ENCODE data around the gene HDAC7.
A peak's percentile ranks its signal among the peaks of the same experiment; 100 is the strongest.
"Not testable (repeated sequence)": the region's sequence is repeated elsewhere in the genome, so short reads cannot be mapped to it uniquely, and the experiment has no call there.

Gene HDAC7

DNA sequence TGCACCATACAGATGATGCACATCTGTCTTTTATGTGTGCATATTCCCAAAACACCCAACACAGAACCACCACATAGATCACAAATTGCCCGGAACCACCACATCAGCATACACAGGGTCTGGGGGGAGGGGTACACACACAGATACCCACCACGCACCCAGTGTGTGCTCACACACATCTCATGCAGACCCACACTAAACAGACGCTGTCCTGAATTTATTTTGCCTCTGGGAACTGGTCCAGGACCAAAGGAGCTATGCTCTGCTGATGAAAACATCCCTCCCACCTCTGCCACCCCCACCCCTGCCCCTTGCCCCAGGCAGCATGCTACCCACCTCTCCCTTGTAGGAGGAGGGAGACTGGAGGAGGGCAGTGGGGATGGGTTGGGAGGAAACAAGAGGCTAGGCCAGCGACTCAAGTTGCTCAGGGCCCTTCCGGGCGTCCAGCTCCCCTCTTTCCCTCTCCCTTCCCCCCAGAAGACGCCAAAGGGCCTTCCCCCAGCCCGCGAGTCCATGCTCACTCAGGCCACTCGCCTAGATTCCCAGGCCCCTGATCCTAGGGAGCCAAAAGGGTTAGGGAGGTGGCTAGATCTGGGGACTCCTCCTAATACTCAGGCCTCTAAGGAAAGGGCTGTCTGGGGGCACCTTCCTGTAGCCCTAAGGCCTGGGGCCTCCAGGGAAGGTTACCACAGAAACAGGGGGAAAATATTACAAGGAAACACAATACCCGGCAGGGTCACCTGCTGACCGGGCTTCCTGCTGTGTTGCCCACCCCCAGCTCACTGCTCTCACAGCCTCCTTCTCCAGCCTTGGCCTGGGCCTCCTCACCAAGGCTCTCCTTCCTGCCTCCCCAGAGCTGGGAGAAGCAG is 3.1 kb downstream of the HDAC7 start:
- Histone ChIP-seq H3K9me3 (ENCODE audit: control extremely low read depth in 1 of 5, control insufficient read depth in 4 of 5, insufficient read depth in 2 of 5, low read depth in 1 of 5, low read length in 4 of 5) (no peaks in the 10 kb centered on the region), H3K36me3 (ENCODE audit: control insufficient read depth in 4 of 4, insufficient read depth in 4 of 4, low read length in 3 of 4) (peaks cover 0 to 6% (median 4%) of the 10 kb centered on the region in 4 experiments), H3K27me3 (replicated peaks in 2 of 5; ENCODE audit: control insufficient read depth in 4 of 5, insufficient read depth in 5 of 5, low read length in 4 of 5) (no peaks in the 10 kb centered on the region), H3K4me3 (ENCODE audit: control insufficient read depth in 1 of 7, extremely low read depth in 1 of 7, insufficient read depth in 4 of 7, low read depth in 2 of 7, low read length in 6 of 7) (peak overlapping the region; percentile 13 to 94 (median 79)), H3K27ac (ENCODE audit: insufficient read depth in 1 of 2, low read depth in 1 of 2, low read length in 2 of 2, poor library complexity in 1 of 2, severe bottlenecking in 2 of 2) (peak overlapping the region; percentile 68 to 86), H3K4me1 (ENCODE audit: control extremely low read depth in 1 of 4, control insufficient read depth in 4 of 4, insufficient read depth in 4 of 4, low read length in 3 of 4) (peaks cover 27 to 89% (median 87%) of the 10 kb centered on the region in 4 experiments)
- CTCF ChIA-PET: interaction anchor here (0.8 to 49.5 kb wide), 11 partner anchors 8 to 58 kb away, joined by 3 to 1391 read pairs (median 4); partner anchors contain the start of gene RAPGEF3
- WGBS (ENCODE audit: insufficient coverage): 44% methylated on average over 5 of the region's 12 CpGs
- POLR2A ChIA-PET: interaction anchor here (0.6 to 3.2 kb wide), 4 partner anchors 9 to 40 kb away, joined by 3 to 21 read pairs (median 8); no protein-coding TSS in a partner anchor
- no peak for DNase-seq

DNA sequence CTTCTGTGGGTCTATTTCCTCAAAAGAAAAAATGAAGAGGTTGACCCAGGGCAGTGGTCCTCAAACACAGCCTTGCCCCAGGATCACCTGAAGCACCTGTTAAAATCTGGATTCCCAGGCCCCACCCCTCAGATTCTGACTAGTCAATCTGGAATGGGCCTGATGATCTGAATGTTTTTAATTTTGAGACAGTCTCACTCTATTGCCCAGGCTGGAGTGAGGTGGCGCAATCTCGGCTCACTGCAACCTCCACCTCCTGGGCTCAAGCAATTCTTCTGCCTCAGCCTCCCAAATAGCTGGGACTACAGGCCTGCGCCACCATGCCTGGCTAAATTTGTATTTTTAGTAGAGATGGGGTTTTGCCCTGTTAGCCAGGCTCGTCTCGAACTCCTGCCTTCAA is 4.3 kb downstream of the HDAC7 start:
- H3K4me1 ChIP-seq (ENCODE audit: control extremely low read depth in 1 of 4, control insufficient read depth in 4 of 4, insufficient read depth in 4 of 4, low read length in 3 of 4): peaks cover 37 to 90% (median 89%) of the 10 kb centered on the region in 4 experiments
- H3K36me3 ChIP-seq (ENCODE audit: control insufficient read depth in 4 of 4, insufficient read depth in 4 of 4, low read length in 3 of 4): peaks cover 0 to 10% (median 4%) of the 10 kb centered on the region in 4 experiments
- POLR2A ChIA-PET: interaction anchor here (0.7 kb wide), 1 partner anchor 18 kb away, joined by 3 read pairs; no protein-coding TSS in a partner anchor
- not testable (repeated sequence) for H3K27ac ChIP-seq (ENCODE audit: insufficient read depth in 1 of 2, low read depth in 1 of 2, low read length in 2 of 2, poor library complexity in 1 of 2, severe bottlenecking in 2 of 2); H3K9me3 ChIP-seq (ENCODE audit: control extremely low read depth in 1 of 5, control insufficient read depth in 4 of 5, insufficient read depth in 2 of 5, low read depth in 1 of 5, low read length in 4 of 5); H3K27me3 ChIP-seq (replicated peaks in 2 of 5; ENCODE audit: control insufficient read depth in 4 of 5, insufficient read depth in 5 of 5, low read length in 4 of 5); DNase-seq
- CTCF ChIA-PET: interaction anchor here (1.0 to 49.5 kb wide), 2 partner anchors 14 to 23 kb away, joined by 3 to 1391 read pairs; no protein-coding TSS in a partner anchor
- H3K4me3 ChIP-seq (ENCODE audit: control insufficient read depth in 1 of 7, extremely low read depth in 1 of 7, insufficient read depth in 4 of 7, low read depth in 2 of 7, low read length in 6 of 7): peak overlapping the region in 1 of 7 experiments; percentile 38
- WGBS (ENCODE audit: insufficient coverage): 100% methylated on average over 2 of the region's 5 CpGs

DNA sequence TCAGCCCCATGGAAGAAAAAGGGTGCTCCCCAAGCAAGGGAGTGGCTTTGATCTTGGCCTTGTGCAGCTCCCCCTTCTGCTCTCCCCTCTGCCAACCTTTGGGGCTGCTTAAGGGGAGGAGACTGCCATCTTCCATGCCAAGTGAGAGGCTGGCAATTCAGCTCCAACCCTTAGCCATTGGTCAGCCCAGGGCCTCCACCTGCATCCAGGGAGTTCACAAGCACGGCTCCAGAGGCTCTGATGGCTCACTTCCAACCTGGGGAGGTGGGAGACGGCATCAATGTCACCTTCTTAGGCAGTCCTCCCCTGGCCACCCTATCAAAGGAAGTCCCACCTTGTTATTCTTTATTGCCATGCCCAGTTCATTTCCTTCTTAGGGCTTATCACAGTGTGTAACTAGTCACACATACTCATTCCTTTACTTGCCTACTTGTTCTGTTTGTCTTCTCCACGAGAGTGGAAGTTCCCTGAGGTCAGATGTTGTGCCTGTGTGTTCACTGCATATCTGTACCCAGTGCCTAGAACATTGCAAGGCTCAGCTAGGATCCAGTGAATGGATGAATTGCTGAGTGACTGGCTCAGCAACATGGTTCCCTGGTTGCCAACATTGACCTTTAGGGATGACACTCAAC is 5.0 kb downstream of the HDAC7 start:
- WGBS (ENCODE audit: insufficient coverage): 83% methylated on average over 3 of the region's 3 CpGs
- peaks cover 0 to 10% (median 4%) of the 10 kb centered on the region in 4 experiments for H3K36me3 ChIP-seq (ENCODE audit: control insufficient read depth in 4 of 4, insufficient read depth in 4 of 4, low read length in 3 of 4)
- DNase-seq: no peak
- peaks cover 38 to 94% (median 92%) of the 10 kb centered on the region in 4 experiments for H3K4me1 ChIP-seq (ENCODE audit: control extremely low read depth in 1 of 4, control insufficient read depth in 4 of 4, insufficient read depth in 4 of 4, low read length in 3 of 4)
- ChIA-PET CTCF (interaction anchor here (1.0 to 49.5 kb wide), 6 partner anchors 7 to 45 kb away, joined by 3 to 1391 read pairs (median 6); no protein-coding TSS in a partner anchor), POLR2A (interaction anchor here (0.6 to 1.3 kb wide), 3 partner anchors 8 to 20 kb away, joined by 3 to 7 read pairs (median 4); no protein-coding TSS in a partner anchor)
- H3K9me3 ChIP-seq (ENCODE audit: control extremely low read depth in 1 of 5, control insufficient read depth in 4 of 5, insufficient read depth in 2 of 5, low read depth in 1 of 5, low read length in 4 of 5): no peaks in the 10 kb centered on the region
- H3K4me3 ChIP-seq (ENCODE audit: control insufficient read depth in 1 of 7, extremely low read depth in 1 of 7, insufficient read depth in 4 of 7, low read depth in 2 of 7, low read length in 6 of 7): peak overlapping the region in 4 of 7 experiments; percentile 33 to 74 (median 64)
- no peaks in the 10 kb centered on the region for H3K27me3 ChIP-seq (replicated peaks in 2 of 5; ENCODE audit: control insufficient read depth in 4 of 5, insufficient read depth in 5 of 5, low read length in 4 of 5)
- peak overlapping the region; percentile 69 to 88 for H3K27ac ChIP-seq (ENCODE audit: insufficient read depth in 1 of 2, low read depth in 1 of 2, low read length in 2 of 2, poor library complexity in 1 of 2, severe bottlenecking in 2 of 2)

DNA sequence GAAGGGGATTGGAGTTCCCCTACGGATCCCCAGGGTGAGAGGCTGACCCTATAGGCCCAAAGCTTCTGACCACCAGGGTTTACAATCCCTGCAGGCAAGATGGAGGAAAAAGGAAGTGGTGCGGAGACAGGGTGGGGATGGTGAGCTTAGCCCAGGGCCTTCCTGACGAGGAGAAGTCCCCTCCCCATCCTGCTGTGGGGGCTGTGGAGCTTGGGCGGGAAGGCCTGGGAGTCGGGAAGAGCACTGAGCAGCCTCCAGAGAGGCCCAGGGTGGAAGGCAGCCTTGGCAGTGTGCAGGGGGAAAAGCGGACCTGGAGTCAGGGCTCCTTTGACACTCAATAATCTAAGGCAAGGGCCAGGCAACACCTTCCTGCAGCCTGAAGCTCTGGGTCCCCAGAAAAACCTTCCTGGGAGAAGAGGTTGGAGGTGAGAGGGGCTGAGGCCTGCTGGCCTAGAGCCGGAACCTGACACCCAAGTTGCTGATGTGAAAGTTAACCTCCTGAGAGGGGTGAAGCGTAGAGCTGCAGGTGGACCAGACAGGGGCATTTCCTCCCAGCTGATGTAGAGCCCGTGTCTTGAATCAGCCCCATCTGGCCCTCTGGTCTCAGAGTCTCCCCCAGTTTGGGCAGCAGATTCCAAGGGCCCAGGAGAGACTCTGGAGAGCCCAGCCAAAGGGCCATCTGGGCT is 6.0 kb downstream of the HDAC7 start:
- peaks cover 46 to 98% (median 97%) of the 10 kb centered on the region in 4 experiments for H3K4me1 ChIP-seq (ENCODE audit: control extremely low read depth in 1 of 4, control insufficient read depth in 4 of 4, insufficient read depth in 4 of 4, low read length in 3 of 4)
- H3K27ac ChIP-seq (ENCODE audit: insufficient read depth in 1 of 2, low read depth in 1 of 2, low read length in 2 of 2, poor library complexity in 1 of 2, severe bottlenecking in 2 of 2): peak overlapping the region; percentile 69 to 88
- ChIA-PET POLR2A (interaction anchor here (0.6 to 1.3 kb wide), 8 partner anchors 9 to 22 kb away, joined by 3 to 12 read pairs (median 4); no protein-coding TSS in a partner anchor), CTCF (interaction anchor here (0.7 to 49.5 kb wide), 10 partner anchors 8 to 73 kb away, joined by 3 to 1391 read pairs (median 4); no protein-coding TSS in a partner anchor)
- no peaks in the 10 kb centered on the region for H3K27me3 ChIP-seq (replicated peaks in 2 of 5; ENCODE audit: control insufficient read depth in 4 of 5, insufficient read depth in 5 of 5, low read length in 4 of 5)
- no peak for DNase-seq
- no peaks in the 10 kb centered on the region for H3K9me3 ChIP-seq (ENCODE audit: control extremely low read depth in 1 of 5, control insufficient read depth in 4 of 5, insufficient read depth in 2 of 5, low read depth in 1 of 5, low read length in 4 of 5)
- peaks cover 0 to 10% (median 4%) of the 10 kb centered on the region in 4 experiments for H3K36me3 ChIP-seq (ENCODE audit: control insufficient read depth in 4 of 4, insufficient read depth in 4 of 4, low read length in 3 of 4)
- H3K4me3 ChIP-seq (ENCODE audit: control insufficient read depth in 1 of 7, extremely low read depth in 1 of 7, insufficient read depth in 4 of 7, low read depth in 2 of 7, low read length in 6 of 7): peak overlapping the region; percentile 18 to 74 (median 56)
- WGBS (ENCODE audit: insufficient coverage): 15% methylated on average over 6 of the region's 9 CpGs

DNA sequence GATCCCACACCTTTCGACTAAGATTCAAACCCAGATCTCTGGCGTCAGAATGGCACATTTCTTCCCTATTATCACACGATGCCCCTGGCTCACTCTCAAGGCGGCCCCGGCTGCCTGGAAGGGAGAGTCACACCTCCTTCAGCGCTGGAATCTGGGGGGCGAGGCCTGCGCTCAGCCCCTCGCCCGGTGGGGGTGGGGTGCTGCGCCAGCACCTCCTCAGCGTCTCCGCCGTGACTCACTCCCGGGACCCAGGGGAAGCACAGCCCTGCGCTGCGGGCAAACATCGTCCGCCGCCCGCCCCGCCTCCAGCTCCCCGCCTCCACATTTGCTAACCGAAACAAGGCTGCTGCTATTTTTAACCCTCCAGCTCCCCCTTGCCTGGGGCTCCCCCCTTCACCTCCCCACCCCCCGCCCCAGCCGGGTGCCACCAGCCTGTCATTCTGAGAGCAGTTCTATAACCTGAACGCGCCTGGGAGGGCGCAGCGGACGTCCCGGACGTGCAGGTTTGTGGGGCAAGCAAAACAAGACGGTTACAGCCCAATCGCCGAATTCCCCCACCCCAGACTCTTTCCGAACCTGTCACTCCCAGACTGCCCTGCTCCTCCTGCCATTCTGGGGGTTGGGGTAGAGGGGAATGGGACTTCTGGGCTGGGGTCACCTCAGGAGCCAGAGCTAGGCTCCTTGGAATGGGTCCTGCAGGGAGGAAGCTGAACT is 6.7 kb downstream of the HDAC7 start:
- ChIA-PET CTCF (interaction anchor here (1.2 to 49.5 kb wide), 11 partner anchors 9 to 99 kb away, joined by 3 to 1391 read pairs (median 6); no protein-coding TSS in a partner anchor), POLR2A (interaction anchor here (0.6 to 1.3 kb wide), 5 partner anchors 9 to 21 kb away, joined by 3 to 12 read pairs (median 3); no protein-coding TSS in a partner anchor)
- Histone ChIP-seq H3K4me3 (ENCODE audit: control insufficient read depth in 1 of 7, extremely low read depth in 1 of 7, insufficient read depth in 4 of 7, low read depth in 2 of 7, low read length in 6 of 7) (peak overlapping the region in 6 of 7 experiments; percentile 35 to 74 (median 58)), H3K9me3 (ENCODE audit: control extremely low read depth in 1 of 5, control insufficient read depth in 4 of 5, insufficient read depth in 2 of 5, low read depth in 1 of 5, low read length in 4 of 5) (no peaks in the 10 kb centered on the region), H3K4me1 (ENCODE audit: control extremely low read depth in 1 of 4, control insufficient read depth in 4 of 4, insufficient read depth in 4 of 4, low read length in 3 of 4) (peaks cover 45 to 98% (median 97%) of the 10 kb centered on the region in 4 experiments), H3K36me3 (ENCODE audit: control insufficient read depth in 4 of 4, insufficient read depth in 4 of 4, low read length in 3 of 4) (peaks cover 0 to 10% (median 4%) of the 10 kb centered on the region in 4 experiments), H3K27ac (ENCODE audit: insufficient read depth in 1 of 2, low read depth in 1 of 2, low read length in 2 of 2, poor library complexity in 1 of 2, severe bottlenecking in 2 of 2) (peak overlapping the region; percentile 59 to 88), H3K27me3 (replicated peaks in 2 of 5; ENCODE audit: control insufficient read depth in 4 of 5, insufficient read depth in 5 of 5, low read length in 4 of 5) (no peaks in the 10 kb centered on the region)
- WGBS (ENCODE audit: insufficient coverage): 0% methylated on average over 11 of the region's 37 CpGs
- peak; percentile 91 to 98 (median 97) for DNase-seq
